ENCODE measurements around the gene DOCK2.

The DOCK2 gene

GRCh38 chr5:169682026-169682425 lies 45.0 kb downstream of the DOCK2 start:
- no peak for FAIRE-seq
- no peak for DNase-seq (ENCODE audit: insufficient read length, low spot score)

- no peak for FAIRE-seq
- no peak for DNase-seq (ENCODE audit: insufficient read length, low spot score)
These were observed 49.1 kb downstream of the DOCK2 start for GRCh38 chr5:169686137-169686536.

- no peak for DNase-seq (ENCODE audit: insufficient read length, low spot score)
- FAIRE-seq, result no peak
These were observed 51.0 kb downstream of the DOCK2 start for GRCh38 chr5:169688106-169688505.

- no peak for DNase-seq (ENCODE audit: insufficient read length, low spot score)
- FAIRE-seq, result no peak
These were observed 54.4 kb downstream of the DOCK2 start for GRCh38 chr5:169691471-169691870.

- DNase-seq (ENCODE audit: insufficient read length, low spot score) (no peak), FAIRE-seq (no peak)
These were observed 57.1 kb downstream of the DOCK2 start for GRCh38 chr5:169694091-169694625.

GRCh38 chr5:169695025-169695625 lies 58.0 kb downstream of the DOCK2 start:
- DNase-seq (ENCODE audit: insufficient read length, low spot score), result no peak

GRCh38 chr5:169695919-169696490 lies 58.9 kb downstream of the DOCK2 start:
- DNase-seq (ENCODE audit: insufficient read length, low spot score) (no peak), FAIRE-seq (no peak)

More at GRCh38 chr5:169695025-169695625, 58.0 kb downstream of the DOCK2 start:
- FAIRE-seq, result no peak

- no peak for DNase-seq (ENCODE audit: insufficient read length, low spot score)
- FAIRE-seq, result no peak
These were observed 59.8 kb downstream of the DOCK2 start for GRCh38 chr5:169696621-169697510.

- DNase-seq (ENCODE audit: insufficient read length, low spot score) (no peak), FAIRE-seq (no peak)
These were observed 60.4 kb downstream of the DOCK2 start for GRCh38 chr5:169697511-169697890.

GRCh38 chr5:169697976-169698375 lies 60.9 kb downstream of the DOCK2 start:
- FAIRE-seq (no peak), DNase-seq (ENCODE audit: insufficient read length, low spot score) (no peak)

GRCh38 chr5:169700611-169701010 lies 63.5 kb downstream of the DOCK2 start:
- DNase-seq (ENCODE audit: insufficient read length, low spot score), result no peak
- no peak for FAIRE-seq

GRCh38 chr5:169701910-169702451 lies 64.9 kb downstream of the DOCK2 start:
- FAIRE-seq (peak; percentile 80), DNase-seq (ENCODE audit: insufficient read length, low spot score) (no peak)

- FAIRE-seq (peak; percentile 61), DNase-seq (ENCODE audit: insufficient read length, low spot score) (no peak)
These were observed 65.8 kb downstream of the DOCK2 start for GRCh38 chr5:169702693-169703481.

- FAIRE-seq (peak; percentile 90), DNase-seq (ENCODE audit: insufficient read length, low spot score) (no peak)
These were observed 66.7 kb downstream of the DOCK2 start for GRCh38 chr5:169703813-169704212.

GRCh38 chr5:169705322-169705721 lies 68.2 kb downstream of the DOCK2 start:
- no peak for DNase-seq (ENCODE audit: insufficient read length, low spot score)
- no peak for FAIRE-seq

GRCh38 chr5:169706071-169706470 lies 69.0 kb downstream of the DOCK2 start:
- peak; percentile 14 for FAIRE-seq
- DNase-seq (ENCODE audit: insufficient read length, low spot score), result no peak

- DNase-seq (ENCODE audit: insufficient read length, low spot score) (no peak), FAIRE-seq (no peak)
These were observed 69.8 kb downstream of the DOCK2 start for GRCh38 chr5:169706758-169707450.

GRCh38 chr5:169707686-169708085 lies 70.6 kb downstream of the DOCK2 start:
- DNase-seq (ENCODE audit: insufficient read length, low spot score), result no peak
- no peak for FAIRE-seq

GRCh38 chr5:169710675-169711074 lies 73.6 kb downstream of the DOCK2 start:
- no peak for FAIRE-seq

More at GRCh38 chr5:169710675-169711074, 73.6 kb downstream of the DOCK2 start:
- no peak for DNase-seq (ENCODE audit: insufficient read length, low spot score)

All from GM19239 (cell line).